GM18870 (cell line): ENCODE data around the gene ACYP2.
"Not testable (repeated sequence)": the region's sequence is repeated elsewhere in the genome, so short reads cannot be mapped to it uniquely, and the experiment has no call there.

ENCODE experiments used
- ATAC-seq: cut with Tn5 transposase; IDR thresholded peaks from one replicate; pipeline ENCODE4 v1.9.1; 2021; ENCODE audit warnings: moderate library complexity; ENCODE audit not compliant: unreplicated experiment

Gene ACYP2

DNA sequence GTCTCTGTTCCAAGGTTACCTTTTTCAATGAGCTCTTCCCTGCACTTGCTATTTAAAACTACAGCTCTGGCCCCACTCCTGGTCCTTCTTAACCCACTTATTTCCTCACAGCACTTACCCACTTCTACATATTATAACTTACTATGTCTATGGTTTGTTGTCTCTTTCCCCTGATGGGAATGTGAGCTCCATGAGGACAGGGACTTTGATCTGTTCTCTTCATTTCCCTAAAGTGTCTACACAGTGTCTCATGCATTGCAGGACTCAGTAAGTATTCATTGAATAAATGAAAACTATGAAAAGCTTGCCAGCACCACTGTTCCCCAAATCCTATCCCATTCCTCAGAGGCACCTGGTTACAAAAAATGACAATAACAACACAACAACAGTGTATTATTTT, 18.3 kb upstream of the ACYP2 start:
- no peak for ATAC-seq

DNA sequence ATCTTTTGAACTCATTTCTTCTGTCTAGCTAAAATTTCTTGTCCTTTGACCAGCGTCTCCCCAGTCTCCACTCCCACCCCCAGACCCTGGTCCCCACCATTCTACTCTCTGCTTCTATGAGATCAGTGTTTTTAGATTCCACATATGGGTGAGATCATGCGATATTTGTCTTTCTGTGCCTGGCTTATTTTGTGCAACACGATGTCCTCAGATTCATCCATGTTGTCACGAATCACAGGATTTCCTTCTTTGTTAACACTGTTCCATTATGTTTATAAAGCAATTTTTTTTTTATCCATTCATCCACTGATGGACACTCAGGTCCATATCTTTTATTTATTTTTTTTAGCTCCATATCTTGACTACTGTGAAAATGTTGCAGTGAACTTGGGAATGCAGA, 16.0 kb upstream of the ACYP2 start:
- no peak for ATAC-seq

DNA sequence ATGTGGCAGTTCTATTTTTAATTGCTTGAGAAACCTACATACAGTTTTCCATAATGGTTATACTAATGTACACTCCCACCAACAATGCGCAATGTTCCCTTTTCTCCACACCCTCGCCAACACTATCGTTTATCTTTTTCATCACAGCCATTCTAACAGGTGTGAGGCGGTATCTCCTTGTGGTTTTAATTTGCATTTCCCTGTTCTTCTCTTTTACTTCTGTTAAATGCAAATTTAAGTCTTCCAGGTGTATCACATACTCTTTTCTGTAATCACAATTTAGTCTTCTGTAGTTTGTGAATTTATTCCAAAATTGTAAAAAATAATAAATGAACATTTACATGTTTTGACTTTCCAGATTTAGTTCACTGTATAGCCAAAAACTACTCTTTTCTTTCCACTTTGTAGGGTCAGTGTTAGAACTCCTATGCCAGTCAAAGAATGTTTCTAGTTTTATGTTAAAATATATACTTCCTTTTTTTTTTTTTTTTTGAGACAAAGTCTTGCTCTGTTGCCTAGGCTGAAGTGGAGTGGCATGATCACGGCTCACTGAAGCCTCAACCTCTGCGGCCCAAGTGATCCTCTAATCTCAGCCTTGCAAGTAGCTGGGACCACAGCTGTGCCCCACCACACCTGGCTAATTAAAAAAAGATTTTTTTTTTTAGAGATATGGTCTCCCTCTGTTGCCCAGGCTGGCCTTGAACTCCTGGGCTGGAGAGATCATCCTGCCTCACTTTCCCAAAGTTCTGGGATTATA, 15.4 kb upstream of the ACYP2 start:
- peak; percentile 68 for ATAC-seq

DNA sequence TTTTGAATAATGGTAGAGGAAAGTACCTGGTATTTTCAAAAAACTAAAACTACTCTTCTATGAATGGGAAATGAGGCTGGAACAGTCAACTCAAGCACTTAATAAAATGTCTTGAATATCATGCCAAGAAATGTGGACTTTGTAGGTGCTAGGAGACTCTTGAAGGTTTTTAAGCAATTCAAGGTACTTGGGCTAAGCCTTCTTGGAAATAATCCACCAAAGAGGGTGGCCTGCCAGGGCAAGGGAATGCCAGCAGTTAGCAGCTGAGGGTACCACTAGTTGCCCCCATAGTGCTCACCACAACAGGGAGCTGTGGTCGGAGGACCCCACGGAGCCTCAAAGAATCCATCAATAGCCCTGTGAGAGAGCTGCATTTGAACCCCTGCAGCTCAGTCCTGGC, 14.6 kb upstream of the ACYP2 start:
- ATAC-seq: no peak

DNA sequence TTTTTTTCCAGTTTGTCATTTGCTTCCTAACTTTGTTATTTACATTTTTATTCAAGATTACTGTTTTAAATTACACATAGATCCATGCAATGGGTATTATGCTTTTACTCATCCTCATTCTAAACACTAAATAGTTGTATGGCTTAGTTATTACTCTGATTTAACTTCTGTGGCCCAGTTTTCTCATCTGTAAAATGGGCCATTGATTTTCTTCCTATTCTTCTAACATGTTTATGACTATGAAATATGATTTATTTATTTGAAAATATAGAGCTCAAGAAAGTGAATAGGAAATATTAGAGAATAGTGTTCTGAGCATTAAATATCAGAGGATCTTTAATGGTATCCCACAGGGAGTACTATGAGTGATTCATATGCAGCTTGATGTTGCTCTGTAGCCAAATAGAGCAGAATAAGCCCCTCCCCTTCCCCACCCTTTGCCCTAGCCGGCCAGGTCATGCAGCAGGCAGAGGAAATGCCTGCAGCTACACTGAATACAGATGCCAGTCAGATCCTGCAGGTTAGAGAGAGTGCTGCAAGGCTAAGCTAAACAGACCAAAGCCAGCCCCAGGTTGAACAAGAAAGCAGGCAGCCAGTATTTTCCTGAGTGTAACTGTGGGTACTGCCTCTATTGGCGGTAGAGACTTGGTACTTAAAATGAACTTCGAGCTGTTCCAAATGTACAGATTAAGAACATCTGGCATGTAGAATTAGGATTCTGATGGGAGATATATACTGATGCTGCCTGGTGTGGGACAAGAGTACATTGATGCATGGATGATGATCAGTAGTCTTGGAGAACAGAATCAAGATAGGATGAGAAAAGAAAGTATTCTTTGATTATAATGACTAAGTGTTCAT, 11.7 kb upstream of the ACYP2 start:
- peak; percentile 44 for ATAC-seq

DNA sequence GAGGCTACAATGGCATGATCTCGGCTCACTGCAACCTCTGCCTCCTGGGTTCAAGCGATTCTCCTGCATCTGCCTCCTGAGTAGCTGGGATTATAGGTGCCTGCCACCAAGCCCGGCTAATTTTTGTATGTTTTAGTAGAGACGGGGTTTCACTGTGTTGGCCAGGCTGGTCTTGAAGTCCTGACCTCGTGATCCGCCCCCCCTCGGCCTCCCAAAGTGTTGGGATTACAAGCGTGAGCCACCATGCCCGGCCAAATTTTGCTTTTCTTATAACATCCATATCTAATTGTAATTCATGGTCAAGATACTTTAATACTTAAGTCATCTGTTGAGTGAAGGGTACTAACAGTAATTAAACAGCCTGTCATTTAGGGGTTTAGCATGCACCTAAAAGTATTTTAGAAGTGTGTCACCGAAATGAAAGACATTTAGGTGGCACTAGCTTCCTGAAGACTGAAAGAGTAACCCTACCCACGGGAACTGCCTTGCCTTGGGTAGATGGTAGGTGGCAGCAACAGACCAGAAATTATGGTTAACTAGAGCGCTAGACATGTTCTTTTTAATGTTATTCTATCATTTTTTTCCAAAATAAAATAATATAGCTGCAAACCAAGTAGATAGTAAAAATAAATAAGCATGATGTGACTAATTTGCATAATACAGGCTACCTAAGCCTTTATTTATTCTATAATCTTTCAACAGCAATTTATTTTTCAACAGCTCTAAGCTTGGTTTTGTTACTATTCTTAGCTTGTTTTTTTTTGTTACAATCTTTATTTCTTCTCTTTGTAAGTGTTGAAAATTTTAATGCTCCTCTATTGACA, 8.6 kb upstream of the ACYP2 start:
- ATAC-seq: peak; percentile 55

DNA sequence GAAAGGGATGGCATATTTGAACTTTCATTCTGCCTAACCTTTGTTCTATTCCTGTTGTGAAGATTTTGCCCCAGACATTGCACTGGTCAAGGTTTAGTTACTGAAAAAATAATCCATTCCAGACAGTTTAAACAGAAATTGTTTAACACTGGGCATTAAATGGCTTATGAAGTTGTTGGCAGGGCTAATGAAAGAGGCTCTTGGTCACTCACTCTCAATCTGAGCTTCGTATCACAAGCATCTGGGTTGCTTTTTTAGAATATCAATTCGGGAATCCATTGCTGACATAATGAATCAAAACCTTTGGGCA, 8.0 kb upstream of the ACYP2 start:
- ATAC-seq: no peak

DNA sequence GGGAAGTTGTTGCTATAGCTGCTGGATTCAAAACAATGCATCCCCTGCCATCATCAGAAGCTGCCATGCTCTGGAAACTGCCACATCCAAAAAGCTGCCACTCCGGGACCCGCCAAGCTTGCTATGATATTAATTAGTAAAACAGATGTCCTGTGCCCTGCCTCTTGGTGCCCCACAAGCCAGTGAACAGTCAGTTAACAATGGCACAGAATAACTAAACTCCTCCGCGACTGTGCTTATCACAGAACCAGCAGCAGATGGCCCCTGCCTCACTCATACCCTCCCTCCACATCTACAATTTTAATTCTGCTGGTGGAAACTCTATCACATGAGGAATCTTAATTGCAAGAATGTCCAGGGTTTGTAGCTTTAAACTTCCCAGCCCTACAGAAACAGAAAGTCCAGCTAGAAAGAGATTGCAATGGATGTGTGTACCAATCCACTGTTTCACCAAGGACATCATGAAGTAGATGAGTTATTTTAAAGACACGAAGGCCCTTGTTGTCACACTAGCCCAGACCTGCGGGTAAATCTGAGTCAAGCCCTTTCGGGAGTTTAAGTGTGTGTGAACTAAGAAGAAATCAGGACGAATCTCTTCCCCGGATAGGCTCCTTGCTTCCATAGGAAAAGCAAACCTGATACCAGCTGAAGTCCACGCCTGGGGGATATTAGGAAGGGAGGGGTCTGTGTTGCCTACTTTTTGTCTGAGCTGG, 7.4 kb upstream of the ACYP2 start:
- ATAC-seq: no peak

DNA sequence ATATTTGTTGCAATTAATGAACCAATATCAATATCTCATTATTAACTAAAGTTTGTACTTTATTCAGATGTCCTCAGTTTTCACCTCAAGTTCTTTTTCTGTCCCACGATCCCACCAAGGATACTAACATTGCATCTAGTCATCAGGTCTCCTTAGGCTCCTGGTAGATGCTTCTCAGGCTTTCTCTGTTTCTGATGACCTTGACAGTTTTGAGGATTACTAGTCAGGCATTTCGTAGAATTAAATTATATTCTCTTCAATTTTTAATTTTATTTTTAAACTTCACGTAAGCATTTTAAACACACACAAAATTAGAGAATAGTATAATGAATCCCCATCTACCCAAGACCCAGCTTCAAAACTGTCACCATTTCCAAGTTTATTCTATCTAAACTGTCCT, 5.6 kb upstream of the ACYP2 start:
- ATAC-seq: no peak

DNA sequence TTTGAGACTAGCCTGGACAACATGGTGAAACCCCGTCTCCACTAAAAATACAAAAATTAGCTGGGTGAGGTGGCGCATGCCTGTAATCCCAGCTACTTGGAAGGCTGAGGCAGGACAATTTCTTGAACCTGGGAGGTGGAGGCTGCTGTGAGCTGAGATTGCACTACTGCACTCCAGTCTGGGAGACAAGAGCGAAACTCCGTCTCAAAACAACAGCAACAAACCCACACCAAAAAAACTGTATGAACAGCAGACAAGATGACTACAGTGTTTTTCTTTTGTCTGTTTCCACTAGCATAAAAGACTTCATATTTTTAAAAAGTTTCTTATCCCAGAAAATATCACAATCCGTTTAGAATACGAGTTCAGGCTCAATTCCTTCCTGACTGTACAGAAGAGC, 936 bp upstream of the ACYP2 start:
- ATAC-seq: not testable (repeated sequence)

DNA sequence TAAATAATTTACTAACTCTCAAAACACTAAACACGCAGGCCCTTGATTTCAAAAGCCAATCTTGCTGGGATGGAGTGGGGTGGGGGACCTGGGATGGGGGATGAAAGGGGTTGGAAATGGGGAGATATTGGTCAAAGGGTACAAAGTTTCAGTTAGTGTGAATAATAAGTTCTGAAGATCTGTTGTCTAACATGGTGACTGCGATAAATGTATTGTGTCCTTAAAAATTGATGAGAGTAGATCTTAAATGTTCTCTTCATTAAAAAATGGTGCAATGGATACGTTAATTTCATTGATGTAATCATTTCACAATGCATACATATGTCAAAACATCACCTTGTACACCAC, 505 bp upstream of the ACYP2 start:
- ATAC-seq: no peak

DNA sequence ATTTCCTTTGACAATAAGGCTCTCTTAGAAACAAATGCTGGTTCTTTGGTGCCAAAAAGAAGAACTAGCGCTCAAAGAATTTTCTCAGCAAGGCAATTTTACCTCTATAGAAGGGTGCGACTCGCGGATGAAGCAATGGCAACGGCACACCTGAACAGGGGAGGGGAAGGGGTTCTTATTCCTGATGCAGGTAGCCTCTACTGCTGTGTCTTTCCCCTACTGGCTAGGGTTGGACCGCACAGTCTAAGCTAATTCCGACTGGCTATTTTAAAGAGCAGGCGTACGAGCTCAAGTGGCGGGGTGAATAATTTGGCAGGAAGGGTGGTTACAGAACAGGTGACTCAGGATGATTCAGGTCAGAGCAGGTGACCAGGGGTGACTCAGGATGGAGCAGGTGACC, 1.2 kb downstream of the ACYP2 start:
- not testable (repeated sequence) for ATAC-seq

DNA sequence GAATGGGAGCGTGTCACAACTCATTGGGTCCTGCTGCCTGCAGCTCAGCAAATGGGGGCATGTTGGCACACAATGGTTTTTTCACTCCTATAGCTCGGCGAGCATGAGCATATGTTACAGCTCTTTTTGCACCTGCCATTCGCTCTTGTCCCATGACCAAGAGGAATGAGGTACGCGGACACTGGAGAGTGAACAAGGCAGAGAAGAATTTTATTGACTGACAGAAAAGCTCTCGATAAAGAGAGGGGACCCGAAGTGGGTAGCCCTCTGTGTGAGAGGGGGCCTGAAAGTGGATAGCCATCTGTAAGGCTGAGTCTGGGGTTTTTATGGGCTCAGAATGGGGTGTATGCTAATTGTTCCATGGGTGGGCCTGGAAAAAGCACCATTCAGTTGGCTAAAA, 5.5 kb downstream of the ACYP2 start:
- no peak for ATAC-seq

DNA sequence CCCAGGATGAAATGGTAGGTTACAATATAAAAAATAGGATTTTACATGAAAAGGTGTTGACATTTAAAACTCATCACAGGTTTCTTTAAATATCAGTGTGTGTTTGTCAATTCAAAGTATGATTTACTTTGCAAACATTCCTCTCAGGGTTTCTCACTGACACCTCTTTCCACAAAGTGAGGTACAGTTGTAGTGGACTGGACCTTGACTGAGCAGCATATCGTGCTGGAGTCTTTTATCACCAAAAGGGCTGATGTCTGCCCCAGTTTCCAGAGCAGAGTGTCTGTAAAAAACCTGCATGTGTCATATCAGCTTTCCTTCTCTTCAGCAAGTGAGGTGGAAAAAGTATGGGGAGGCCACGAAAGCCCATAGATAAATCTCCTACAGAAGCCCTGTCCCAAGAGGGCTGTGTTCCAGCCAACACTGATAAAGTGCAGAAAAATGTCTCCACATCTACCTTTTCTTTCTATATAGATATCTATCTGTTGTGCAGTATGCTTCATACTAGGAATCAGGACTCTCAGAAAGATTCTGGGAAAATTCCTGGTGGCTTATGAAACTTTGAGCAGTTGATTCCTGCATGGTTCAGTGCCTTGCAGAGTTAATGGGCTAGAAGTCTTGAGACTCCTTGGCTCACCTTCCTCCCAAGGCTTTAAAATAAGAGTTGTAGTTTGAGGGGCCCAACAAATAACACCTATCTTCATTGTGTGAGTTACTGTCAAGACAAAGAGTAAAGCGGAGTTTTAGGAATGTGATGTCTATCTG, 6.9 kb downstream of the ACYP2 start:
- ATAC-seq: no peak

DNA sequence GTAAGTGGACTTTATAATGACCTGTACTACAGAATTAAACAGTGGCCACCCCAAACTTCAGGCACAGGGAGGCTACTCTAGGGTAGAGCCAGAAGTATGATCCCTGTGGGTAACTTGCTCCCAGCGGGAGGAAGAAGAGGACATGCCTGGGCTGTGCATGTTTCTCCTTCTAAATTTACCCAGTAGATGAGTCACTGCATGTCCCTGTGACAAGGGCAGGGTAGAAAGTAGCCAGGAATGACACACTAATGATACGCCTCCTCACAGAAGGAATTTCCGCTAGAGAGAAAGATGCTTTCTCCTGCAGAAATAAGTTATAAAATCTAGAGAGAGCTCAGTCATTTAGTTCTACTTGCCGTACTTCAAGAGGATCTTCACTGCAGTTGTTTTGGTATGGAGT, 7.5 kb downstream of the ACYP2 start:
- ATAC-seq: no peak

DNA sequence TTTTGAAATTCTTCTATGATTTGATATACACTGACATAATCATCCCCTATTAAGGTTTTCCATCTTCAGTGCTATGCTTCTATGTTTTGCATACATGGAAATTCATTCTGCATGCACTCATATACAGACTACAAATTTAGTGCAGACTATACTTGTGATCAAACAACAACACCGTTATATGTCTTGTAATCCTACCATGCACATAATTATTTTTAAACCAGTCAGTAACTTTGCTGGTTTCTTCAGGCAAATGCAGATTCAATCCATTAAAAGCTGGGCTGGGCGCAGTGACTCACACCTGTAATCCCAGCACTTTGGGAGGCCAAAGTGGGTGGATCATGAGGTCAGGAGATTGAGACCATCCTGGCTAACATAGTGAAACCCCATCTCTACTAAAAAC, 11.8 kb downstream of the ACYP2 start:
- not testable (repeated sequence) for ATAC-seq

DNA sequence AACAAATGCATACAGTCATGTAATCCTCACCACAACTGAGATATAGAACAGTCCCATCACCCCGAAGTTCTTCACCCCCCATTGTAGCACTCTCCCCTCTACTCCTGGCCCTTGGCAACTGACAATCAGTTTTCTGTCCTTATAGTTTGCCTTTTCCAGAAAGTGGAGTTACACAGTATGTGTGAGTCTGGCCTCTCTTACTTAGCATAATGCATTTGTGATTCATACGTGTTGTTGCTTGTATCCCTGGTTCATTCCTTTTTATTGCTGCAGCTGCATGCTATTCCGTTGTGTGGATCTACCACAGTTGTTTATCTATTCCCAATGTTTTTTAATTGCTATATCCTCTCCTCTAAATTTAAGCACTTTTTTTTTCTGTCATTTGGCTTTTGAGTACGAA, 17.6 kb downstream of the ACYP2 start:
- ATAC-seq: no peak

DNA sequence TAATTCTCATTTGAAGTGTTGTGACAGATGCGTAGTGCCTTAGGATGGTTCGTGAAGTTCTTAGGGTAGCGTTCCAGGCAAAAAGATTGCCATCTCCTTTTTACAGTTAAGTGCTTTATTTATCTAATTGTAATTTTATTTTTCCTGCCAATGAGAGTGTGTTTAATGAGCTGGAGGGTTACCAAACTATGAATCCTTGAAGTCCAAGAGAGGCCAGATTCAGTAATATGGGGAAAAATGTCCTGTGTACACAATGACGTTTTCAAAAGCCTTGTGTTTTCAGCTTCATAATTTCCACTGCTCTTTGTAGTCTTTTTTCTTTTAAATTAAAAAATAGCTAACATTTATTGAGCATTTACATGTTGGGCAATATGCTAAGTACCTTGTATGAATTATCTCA, 23.8 kb downstream of the ACYP2 start:
- ATAC-seq: no peak

DNA sequence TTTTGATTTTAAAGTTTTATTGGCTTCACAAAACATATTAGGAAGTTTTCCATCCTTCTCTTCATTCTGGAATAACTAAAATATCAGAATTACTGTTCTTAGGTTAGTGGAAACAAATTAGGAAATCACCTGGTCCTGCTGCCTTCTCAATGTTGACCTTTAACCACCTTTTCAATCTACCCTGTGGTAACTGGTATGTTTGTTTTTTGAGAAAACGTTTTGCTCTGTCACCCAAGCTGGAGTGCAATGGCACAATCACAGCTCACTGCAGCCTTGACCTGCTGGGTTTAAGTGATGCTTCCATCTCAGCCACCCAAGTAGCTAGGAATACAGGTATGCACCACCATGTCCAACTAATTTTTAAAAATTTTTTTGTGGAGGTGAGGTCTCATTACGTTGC, 28.4 kb downstream of the ACYP2 start:
- ATAC-seq: no peak

DNA sequence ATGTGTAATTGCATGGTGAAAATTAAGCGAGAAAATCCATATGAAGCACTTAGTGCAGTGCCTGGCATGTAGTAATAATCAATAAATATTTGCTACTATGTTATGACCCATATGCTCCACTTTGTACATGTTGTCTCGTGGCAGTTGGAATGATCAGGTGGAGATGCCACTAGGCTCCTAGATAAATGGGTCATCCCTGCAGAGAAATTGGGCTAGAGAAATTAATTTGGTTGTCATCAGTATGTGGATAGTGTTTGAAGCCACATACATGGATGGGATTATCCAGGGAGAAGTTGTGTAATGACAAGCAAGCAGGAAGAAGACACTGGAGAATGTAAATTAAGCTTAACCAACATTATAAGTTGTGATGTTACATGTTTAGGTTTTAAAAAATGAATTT, 33.0 kb downstream of the ACYP2 start:
- ATAC-seq: no peak
